ENCODE measurements around the gene COLEC11.
"Not testable (repeated sequence)": the region's sequence is repeated elsewhere in the genome, so short reads cannot be mapped to it uniquely, and the experiment has no call there.

COLEC11 gene

DNA sequence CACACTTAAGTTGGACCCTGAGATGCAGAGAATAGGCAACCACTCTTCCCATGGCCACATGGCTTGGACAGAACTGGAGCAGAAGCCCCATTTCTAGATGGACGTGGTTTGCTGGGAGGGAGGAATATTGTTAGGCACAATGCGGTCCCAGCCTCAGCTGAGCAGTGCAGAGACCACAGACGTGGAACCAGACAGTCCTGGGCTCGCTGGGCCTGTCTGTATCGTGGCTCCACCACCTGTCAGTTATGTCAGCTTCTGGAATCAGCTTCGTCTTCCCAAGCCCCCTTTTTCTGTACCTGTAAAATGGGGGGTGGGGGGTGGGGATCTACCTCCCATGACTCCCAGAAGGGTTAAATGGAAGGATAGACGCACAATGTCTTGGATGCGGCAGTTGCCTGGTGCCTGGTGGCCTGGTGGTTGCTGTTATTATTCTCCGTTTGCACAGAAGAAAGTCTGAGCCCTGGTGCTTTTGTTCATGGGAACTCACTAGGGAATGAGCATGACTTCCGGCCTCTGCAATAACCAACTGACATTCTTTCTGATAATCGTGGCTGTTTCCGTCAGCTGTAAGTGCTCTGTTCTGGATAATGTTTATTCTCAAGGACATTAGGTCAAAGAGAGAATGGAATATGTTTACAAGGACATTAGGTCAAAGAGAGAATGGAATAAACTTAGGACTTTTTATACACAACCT, 31.4 kb downstream of the COLEC11 start:
- no peak for DNase-seq

GRCh38 chr2:3626812-3627499, 32.0 kb downstream of the COLEC11 start:
- no peak for DNase-seq

DNA sequence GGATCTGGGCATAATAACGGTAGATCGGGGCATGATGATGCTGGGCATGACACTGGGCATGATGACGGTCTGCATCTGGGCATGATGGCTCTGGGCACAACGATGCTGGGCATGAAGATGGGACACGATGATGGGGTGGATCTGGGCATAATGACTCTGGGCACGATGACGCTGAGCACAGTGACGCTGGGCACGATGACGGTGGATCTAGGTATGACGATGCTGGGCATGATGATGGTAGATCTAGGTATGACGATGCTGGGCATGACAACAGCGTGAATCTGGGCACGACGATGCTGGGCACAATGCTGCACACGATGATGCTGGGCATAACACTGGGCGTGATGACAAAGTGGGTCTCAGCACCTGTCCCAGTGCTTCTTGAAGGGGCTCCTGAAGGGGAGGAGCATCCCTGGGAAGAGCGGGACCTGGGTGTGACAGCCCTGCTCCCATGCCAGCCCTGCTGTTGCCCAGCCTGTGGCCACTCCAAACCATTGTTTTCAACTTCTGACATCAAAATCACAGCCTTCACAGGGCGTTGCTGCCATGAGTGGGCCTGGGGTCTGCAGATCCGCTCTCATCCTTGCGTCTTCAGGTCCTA, 32.7 kb downstream of the COLEC11 start:
- DNase-seq: no peak

DNA sequence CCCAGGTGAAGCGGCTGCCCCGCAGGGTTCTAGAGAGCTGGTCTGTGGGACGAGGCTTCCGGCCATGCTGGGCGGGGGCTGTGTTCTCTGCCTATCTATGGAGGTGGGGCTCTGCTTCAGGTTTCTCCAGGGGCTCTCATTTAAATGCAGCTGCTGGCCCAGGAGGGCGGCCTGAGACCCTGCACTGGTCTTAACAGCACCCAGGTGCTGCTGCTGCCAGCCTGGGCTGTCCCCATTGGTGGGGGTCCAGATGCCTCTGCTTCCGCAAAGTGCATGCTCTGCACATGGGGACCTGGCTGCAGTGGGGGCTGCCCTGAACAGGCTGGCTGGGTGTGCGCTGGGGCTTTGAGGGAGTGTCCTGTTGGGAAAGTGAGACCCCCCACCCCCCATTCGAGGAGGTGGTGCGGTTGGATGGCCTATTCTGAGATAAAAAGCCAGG, 33.3 kb downstream of the COLEC11 start:
- DNase-seq: no peak

- no peak for DNase-seq
Observed at GRCh38 chr2:3628800-3629199, 33.9 kb downstream of the COLEC11 start.

DNA sequence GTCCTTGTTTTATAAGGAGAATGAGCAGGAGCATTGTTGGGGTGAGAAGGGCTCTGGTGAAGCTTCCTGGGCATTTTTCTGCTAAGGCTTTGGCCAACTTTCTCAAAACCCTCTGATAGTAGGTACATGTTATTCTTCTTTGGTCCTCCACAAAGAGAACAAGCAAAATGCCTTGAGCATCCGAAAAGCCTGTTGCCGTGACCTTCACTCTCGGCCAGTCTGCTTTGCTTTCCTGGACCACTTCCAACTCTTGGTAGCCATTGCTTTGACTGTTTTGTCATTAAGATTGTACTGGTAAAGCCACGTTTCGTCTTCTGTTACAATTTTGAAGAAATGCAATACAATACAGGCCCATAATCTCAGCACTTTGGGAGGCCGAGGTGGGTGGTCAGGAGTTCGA, 35.7 kb downstream of the COLEC11 start:
- no peak for DNase-seq

DNA sequence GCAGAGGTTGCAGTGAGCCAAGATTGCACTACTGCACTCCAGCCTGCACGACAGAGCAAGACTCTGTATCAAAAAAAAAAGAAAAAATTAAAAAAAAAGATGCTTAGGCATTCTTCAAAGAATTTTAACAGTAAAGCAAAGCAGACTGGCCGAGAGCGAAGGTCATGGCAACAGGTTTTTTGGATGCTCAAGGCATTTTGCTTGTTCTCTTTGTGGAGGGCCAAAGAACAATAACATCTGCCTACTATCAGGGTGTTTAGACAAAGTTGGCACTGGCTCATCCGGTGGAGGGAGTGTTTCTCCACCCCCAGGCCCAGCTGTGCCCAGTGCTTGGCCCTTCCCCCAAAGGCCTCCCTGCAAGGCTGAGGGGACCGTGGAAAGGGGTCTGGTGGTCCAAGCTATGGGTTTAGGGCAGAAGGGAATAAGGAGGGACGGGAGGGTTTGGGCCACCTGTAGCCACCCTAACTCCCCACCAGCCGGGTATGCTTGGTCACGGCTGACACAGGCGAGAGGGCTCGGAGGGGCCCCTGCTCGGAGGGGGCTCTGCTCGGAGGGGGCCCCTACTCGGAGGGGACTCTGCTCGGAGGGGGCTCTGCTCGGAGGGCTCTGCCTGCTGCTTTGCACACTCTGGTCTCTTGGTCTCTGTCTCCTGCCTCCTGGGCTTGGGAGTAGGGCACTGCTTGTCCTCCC, 36.4 kb downstream of the COLEC11 start:
- no peak for DNase-seq

- DNase-seq: no peak
Observed at GRCh38 chr2:3631851-3632659, 37.1 kb downstream of the COLEC11 start.

DNA sequence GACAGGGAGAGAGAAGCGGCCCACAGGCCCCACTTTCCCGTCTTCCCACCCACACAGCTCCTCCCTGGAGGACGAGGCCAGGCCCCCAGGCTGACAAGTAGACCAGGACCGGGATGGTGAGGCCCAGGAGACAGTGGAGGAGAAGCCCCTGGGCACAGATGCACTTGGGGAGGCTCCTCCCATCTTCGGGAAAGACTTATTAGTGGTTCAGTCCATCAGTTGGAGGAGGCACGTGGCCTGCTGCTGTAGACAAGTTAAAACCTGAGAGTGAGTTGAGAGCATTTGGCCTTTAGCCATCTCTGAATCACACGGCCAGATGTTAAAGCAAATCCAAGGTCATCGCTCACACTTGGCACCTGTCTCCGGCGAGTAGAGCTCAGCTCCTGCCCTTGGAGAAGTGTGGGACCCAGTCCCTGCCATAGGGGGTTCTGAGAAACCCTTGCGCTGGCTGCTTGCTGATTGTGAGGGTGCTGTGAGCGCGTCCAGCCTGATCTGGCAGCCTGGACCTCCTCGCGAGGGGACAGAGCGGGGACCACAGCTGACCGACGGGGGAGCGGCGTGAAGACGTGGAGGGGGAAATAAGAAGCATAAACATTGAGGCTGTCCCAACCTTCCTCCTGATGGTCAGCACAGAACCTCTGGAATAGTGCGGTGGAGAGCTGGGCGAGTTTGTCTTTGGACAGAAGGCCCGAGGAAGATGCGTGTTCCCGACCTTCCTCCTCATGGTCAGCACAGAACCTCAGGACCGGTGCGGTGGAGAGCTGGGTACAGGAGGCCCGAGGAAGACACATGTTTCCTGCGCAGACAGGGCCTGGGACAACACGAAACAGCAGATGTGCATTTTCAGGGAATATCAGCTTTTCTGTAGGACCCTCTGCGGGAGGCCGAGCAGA, 38.4 kb downstream of the COLEC11 start:
- DNase-seq: no peak

DNA sequence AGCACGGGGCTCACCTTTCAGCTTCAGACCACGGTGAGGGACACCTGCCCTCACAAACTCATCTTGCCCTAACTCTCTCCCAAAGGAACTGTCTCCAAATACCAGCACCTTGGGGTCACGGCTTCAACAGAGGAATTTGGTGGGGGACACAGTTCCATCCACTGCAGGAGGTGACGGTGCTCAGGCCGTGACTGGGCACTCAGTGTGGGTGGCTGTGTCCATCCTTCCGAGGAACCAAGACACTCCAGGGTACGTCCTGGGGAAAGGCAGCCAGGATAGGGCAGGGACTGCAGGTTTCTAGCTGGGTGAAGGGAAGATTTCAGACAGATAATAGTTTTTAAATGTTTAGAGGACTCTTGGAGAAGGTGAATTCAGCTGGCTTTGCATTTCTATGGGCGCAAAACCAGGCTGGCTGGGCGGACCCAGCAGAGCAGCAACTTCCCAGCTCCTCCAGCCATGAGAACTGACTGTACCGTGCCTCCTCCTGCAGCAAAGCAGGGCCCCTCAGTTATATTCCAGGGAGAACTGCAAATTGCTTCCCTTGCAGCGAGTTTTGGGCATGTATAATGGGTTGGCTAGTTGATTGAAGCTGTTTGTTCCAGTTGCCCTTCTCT, 39.2 kb downstream of the COLEC11 start:
- DNase-seq: no peak

GRCh38 chr2:3634596-3635121, 39.7 kb downstream of the COLEC11 start:
- no peak for DNase-seq

DNA sequence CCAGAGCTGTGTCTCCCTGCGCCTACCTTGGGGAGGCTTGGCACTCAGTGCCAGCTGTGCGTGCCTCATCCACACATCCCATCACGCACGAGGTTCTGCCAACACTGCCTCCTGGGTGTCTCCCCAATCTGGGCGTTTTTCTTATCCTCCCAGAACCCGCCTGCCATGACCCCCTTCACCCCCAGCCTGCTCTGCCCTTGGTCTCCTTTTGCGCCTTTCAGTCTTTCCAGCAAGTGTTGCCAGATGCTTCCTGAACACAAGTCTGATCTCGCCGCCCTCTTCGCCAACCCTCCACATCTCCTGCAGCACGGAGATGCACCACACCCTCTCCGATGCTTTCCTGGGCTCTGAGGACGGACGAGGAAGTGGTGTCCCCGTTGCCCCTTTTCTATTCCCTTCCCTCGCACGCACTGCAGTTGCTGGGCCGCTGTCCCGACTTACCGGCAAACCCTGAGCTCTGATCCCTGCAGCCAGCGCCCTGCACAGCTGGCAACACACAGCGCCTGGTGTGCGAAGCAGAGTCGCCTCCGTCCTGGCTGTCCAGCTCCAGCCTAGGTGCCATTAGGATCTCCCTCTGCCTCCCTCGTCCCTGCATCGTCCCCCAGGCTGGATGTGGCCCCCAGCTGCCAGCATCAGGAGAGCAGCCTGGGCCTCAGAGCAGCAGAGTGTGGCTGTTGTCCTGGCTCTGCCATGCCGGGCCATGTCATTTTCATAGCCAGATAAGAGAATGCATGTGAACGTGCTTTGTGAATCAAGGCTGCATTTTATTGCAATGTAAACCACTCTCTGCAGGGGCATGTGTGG, 40.5 kb downstream of the COLEC11 start:
- DNase-seq: no peak

DNA sequence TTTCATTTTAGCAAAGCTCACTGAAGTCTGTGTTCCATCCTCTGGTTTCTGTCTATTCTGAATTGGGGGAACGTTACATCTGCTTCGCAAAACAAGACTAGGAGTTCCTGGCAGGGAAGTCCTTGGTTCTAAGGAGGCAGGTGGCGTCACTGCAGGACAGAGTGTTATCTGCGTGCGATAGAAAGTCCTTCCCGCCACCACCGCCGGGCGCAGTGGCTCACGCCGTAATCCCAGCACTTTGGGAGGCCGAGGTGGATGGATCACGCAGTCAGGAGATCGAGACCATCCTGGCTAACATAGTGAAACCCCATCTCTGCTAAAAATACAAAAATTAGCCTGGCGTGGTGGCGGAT, 41.0 kb downstream of the COLEC11 start:
- not testable (repeated sequence) for DNase-seq

GRCh38 chr2:3636586-3637310, 41.8 kb downstream of the COLEC11 start:
- no peak for DNase-seq

DNA sequence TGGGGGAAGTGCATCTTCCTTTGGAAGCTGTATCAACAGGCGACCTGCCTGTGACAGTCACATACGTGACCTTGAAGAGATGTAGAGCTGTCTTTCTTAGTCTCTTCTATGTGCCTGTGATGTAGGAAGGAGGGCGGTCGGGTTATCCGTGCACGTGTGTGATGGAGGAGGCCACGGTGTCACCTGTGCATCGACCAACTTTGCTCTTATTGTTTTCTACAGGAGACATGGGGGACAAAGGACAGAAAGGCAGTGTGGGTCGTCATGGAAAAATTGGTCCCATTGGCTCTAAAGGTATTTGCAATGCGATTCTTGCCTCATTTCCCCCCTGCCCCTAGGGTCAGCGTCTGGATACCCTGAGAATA, 42.4 kb downstream of the COLEC11 start:
- no peak for DNase-seq

GRCh38 chr2:3637692-3638455, 43.0 kb downstream of the COLEC11 start:
- DNase-seq: no peak

DNA sequence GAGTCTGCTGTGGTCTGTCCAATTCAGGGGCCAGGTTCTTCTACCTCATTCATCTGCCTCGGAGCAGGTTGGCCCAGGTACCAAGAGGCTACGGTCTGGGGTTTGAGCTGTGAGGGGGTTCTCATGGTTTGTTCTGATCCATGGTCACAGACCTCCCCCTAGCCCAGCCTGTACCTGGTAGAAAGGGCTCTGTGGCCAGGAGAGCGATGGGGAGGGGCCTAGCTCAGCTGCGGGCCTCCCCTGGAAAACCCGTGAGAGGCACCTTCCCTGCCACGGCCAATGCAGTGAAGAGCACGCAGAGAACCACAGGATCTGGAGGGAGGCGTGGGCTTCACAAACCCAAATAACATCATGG, 43.5 kb downstream of the COLEC11 start:
- DNase-seq: no peak

GRCh38 chr2:3639015-3639630, 44.2 kb downstream of the COLEC11 start:
- no peak for DNase-seq
